Mesodermal cell (in vitro differentiated cells): ENCODE measurements around the gene FHAD1.

Experiments used
- H3K27ac ChIP-seq: 2 replicates; pipeline ENCODE4 v1.7.0; 2013; ENCODE audit warnings: mild to moderate bottlenecking, low read depth, low read length, moderate library complexity; ENCODE audit not compliant: severe bottlenecking
- H3K36me3 ChIP-seq: 2 replicates; pipeline ENCODE4 v1.7.1; 2013; ENCODE audit warnings: mild to moderate bottlenecking, low read length, moderate library complexity; ENCODE audit not compliant: control insufficient read depth, insufficient read depth
- H3K4me1 ChIP-seq: one replicate; pipeline ENCODE4 v1.7.1; 2013; ENCODE audit warnings: mild to moderate bottlenecking, low read length; ENCODE audit not compliant: insufficient read depth, control insufficient read depth, poor library complexity, severe bottlenecking
- H3K4me3 ChIP-seq: 2 replicates; pipeline ENCODE4 v1.7.0; 2013; ENCODE audit warnings: low read length, control low read depth, mild to moderate bottlenecking; ENCODE audit not compliant: insufficient read depth, poor library complexity, severe bottlenecking; ENCODE audit errors: extremely low read depth
- H3K9me3 ChIP-seq: 2 replicates; pipeline ENCODE4 v1.7.1; 2013; ENCODE audit warnings: mild to moderate bottlenecking, low read length, moderate library complexity; ENCODE audit not compliant: control insufficient read depth
- WGBS, 2 experiments: methylation state at CpG; one replicate each; pipeline ENCODE4 v1.1.5; 2013; ENCODE audit warnings: missing lambda C conversion rate in 2 of 2; ENCODE audit not compliant: insufficient coverage in 2 of 2; 5-methylcytosine and 5-hydroxymethylcytosine counted together

FHAD1 gene

DNA sequence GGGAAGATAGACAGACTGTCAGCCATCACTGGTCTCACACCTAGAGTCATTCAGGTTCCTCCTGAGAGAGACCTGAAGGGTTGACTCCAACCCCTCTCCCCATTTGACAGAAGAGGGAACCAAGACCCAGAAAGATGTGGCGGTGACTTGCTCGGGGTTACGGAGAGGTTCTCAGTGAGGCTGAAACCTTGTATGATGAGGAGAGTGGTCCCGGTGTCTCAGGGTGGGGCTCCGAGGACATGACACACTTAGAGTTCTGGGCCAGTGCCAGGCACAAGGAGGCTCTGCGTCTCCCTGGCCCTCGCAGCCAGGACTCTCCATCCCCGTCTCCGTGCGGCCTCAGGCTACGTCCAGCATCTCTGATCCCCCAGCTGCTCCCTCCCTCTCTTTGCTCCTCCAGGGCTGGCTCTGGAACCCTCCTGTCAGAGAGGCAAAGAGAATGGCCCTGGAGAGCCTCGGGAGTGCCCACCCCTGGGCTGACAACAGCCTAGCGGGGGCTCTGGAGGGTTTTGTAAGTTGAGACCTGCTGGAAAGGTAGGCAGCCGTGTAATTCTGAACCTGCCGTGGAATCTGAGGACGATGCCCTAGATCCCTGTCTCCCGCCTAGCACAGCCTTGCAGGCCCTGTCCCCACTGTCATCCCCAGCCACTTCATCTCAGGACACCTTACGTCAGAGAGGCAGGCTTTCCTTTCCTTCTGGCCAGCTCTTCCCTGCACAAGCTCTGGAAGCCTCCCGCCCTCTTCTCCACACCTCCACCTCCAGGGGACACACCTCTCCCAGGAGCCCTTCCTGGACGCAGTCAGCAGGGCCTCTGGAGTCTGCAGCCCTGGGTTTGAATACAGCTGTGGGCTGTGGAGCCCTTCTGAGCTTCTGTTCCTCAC, 166.8 kb downstream of the FHAD1 start:
- 92 to 93% methylated on average over 13 to 19 of the region's 20 CpGs for WGBS, 2 experiments
- no peaks in the 10 kb centered on the region for H3K9me3 ChIP-seq
- H3K36me3 ChIP-seq = peaks cover 2% of the 10 kb centered on the region
- peaks cover 50% of the 10 kb centered on the region for H3K4me1 ChIP-seq
- H3K27ac ChIP-seq = no peak overlapping the region
- H3K4me3 ChIP-seq = no peak overlapping the region

DNA sequence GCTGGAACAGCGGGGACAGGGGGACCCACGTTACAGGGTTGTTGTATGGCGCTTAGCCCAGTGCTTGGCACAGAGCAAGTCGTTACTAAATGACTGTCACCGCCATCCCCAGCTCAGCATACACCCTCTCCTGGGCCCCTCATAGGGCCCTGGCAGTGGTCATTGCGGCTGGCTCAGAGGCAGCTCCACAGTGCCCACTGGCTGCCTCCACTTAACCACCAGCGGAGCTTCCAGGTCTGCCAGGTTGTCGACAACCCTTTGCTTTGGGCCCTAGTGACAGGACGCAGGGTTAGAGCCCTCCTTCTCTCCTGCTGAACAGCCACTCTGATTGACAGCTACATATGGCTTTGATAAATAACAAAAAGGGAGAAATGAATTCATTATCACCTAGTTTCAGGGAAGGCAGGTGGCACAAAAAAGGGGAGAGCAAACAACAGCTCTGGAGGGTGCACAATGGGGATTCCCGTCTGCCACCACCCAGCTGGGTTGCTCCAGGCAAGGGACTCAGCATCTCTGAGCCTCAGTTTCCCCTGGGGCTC, 167.5 kb downstream of the FHAD1 start:
- Histone ChIP-seq H3K4me1 (peaks cover 50% of the 10 kb centered on the region), H3K27ac (no peak overlapping the region), H3K9me3 (no peaks in the 10 kb centered on the region), H3K4me3 (no peak overlapping the region), H3K36me3 (peaks cover 2% of the 10 kb centered on the region)
- WGBS, 2 experiments = 86 to 91% methylated on average over 8 to 9 of the region's 10 CpGs

DNA sequence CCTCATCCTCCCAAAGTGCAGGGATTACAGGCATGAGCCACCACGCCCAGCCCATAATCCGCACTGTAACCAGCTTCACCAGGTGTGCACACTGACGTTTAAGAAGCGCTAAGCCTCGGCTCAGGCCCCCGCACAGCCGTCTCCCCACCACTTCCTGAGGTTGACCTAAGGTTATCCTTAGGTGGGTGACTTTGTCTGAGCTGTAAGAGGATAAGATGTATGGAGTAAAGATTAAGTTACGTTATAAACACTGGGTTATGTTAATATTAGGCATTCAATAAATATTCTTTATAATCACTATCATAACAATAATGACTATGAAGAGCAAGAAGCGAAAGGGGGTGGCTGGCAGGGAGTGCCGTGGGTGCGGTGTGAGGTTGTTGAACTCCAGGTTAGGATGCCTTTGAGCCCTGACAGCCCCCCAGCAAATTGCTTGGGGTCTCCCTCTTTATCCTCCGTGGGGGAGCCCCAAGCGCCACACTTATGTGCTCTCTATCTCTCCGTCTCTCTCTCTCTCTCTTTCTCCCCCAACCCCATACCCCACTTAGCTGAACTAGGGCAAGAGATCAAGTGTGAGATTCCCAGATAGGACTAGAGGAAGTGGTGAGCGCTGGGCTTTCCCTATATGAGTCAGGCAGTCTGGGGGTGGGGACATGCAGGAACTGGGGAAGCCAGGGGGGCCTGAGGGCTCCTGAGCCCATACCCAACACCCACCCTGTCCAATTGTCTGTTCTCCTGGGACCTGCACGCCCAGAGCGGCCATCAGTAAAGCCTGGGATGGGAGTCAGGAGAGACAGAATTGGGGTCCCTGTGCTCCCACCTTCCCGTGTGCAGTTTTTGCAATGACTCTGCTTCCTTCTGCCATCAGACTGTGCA, 170.3 kb downstream of the FHAD1 start:
- Histone ChIP-seq H3K36me3 (peaks cover 2% of the 10 kb centered on the region), H3K4me1 (peaks cover 35% of the 10 kb centered on the region), H3K27ac (no peak overlapping the region), H3K9me3 (peaks cover 4% of the 10 kb centered on the region), H3K4me3 (no peak overlapping the region)
- 82 to 100% methylated on average over 2 to 16 of the region's 18 CpGs for WGBS, 2 experiments

DNA sequence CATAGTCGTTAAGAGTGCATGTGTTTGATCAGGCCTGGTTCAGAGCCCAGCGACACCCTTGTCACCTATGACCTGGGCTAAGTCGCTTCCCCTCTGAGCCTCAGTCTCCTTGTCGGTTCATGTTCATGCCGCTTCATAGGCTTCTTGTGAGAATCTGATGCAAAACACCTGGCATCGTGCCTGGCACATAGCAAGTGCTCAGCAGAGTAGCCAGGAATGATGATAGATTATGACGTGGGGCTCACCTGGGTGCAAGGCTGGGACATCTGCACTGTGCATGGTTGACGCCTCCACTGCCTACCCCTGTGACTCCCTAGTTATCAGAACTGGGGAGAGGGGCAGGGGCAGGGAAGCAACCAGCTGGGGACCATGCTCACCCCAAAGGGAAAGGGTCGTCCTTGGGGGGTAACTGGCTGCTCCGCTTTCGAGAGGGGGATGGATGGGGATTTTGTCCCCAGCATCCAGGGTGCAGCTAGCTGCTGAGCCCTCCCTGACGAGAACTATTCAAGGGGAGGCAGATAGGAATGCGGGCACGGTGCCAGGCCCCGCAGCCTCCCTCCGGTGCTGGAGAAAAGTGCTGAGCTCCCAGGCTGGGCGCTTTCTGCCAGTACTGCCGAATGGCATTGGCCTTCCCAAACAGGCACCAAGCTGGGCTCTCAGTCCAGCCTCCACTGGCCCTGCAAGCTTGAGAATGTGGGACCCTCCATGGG, 171.9 kb downstream of the FHAD1 start:
- peaks cover 26% of the 10 kb centered on the region for H3K4me1 ChIP-seq
- peaks cover 4% of the 10 kb centered on the region for H3K9me3 ChIP-seq
- 95% methylated on average over 16 of the region's 18 CpGs for WGBS, 2 experiments
- no peak overlapping the region for H3K4me3 ChIP-seq
- H3K27ac ChIP-seq = no peak overlapping the region
- peaks cover 2% of the 10 kb centered on the region for H3K36me3 ChIP-seq

DNA sequence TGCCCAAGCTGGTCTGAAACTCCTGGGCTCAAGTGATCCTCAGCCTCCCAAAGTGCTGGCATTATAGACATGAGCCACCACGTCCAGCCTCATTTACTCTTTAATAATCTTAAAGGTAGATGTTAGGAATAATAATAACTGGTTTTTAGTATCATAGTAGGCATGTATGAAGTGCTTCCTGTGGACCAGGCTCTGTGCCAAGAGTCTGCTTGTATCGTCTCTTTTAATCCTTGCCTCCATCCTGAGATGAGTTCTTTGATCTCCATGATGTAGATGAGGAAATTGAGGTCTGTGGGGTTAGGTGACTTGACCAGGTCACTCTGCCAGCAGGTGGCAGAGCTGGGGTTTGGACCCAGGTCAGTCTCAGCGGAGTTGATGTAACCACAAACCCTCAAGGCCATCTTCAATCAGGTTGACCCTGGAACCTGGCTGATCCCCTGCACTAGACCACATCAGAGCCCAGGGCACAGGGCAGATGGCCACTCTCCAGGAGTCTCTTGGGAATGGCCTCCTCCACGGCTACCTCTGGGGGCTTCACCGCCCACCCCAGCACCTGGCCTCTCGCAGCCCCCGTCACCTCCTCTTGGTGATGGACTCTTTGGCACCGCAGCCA, 173.9 kb downstream of the FHAD1 start:
- H3K4me1 ChIP-seq = peaks cover 21% of the 10 kb centered on the region
- peaks cover 4% of the 10 kb centered on the region for H3K9me3 ChIP-seq
- H3K36me3 ChIP-seq = peaks cover 2% of the 10 kb centered on the region
- no peak overlapping the region for H3K4me3 ChIP-seq
- WGBS, 2 experiments = 93 to 97% methylated on average over 4 to 5 of the region's 8 CpGs
- H3K27ac ChIP-seq = no peak overlapping the region

DNA sequence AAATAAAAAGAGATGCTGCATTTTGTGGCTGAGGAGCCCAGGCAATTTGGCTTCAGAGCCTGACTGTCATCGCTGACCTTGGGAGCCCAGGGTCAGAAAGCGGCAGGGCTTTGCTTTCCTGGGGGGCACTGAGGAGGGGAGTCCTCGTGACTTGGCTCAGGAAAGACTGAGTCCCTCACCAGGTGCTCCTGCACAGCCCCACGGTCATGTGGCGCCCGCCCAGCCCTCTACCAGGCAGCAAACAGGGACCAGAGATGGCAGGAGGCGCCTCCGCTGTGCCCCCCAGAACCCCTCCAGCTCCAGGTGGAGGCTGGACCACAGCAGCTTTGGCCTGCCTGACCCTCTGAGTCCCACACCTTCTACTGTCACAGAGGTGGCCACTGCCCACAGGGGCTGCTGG, 175.8 kb downstream of the FHAD1 start:
- WGBS, 2 experiments = 95 to 97% methylated on average over 4 to 8 of the region's 8 CpGs

DNA sequence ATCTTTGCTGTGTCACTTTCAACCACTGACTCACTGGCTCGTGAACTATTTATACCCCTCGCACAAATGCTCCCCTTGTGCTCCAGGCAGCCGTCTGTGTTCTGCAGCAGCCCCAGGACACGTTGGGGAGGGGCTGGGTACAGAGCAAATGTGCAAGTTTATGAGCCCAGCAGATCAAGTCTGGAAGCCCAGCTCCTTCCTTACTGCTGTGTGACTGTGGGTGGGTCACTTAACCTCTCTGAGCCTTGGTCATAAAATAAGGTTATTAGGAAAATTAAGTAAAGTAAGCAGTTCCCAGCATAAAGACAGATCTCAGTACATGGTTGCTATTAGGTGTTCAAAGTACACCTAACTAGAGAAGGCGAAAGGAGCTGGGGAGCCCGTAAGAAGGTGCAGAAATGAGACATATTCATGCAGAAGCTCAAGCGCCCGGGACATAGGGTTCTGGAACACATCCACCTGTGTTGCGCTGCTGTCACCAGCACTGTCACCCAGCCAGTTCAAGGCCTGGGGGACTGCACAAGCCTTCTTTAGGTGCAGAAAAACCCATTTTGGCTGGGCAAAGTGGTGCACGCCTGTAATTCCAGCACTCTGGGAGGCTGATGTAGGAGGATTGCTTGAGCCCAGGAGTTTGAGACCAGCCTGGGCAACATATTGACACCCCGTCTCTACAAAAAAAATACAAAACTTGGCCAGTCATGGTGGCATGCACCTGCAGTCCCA, 176.5 kb downstream of the FHAD1 start:
- Histone ChIP-seq H3K9me3 (peaks cover 4% of the 10 kb centered on the region), H3K36me3 (peaks cover 5% of the 10 kb centered on the region), H3K4me3 (no peak overlapping the region), H3K27ac (no peak overlapping the region), H3K4me1 (peaks cover 16% of the 10 kb centered on the region)
- WGBS, 2 experiments = 83 to 84% methylated on average over 9 to 10 of the region's 11 CpGs

More for the DNA sequence above, 175.8 kb downstream of the FHAD1 start:
- H3K9me3 ChIP-seq = peaks cover 4% of the 10 kb centered on the region
- H3K4me3 ChIP-seq = no peak overlapping the region
- no peak overlapping the region for H3K27ac ChIP-seq
- H3K36me3 ChIP-seq = peaks cover 5% of the 10 kb centered on the region
- H3K4me1 ChIP-seq = peaks cover 16% of the 10 kb centered on the region

DNA sequence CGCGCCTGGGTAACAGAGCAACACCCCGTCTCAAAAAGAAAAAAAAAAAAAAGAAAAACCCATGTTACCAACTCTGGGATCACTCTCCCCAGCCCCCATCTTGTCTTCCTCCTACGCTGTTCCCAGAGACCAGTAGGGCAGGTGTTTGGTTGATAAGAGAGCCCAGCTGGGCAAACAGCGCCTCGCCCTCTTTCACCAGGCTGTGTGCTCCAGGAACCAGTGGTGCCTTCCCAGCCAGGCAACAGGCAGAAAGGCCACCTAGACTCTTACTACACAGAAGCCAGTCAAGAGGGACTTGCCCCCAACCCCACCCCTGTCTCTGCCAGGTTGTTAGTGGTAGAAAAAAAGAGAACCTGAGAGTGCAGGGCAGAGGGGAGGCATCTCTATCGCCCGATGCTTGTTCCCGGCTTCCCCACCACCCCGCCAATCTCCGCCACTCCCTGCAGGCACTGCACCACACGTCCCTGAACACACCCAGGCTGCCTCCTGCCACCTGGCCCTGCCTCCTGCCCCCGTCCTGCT, 177.2 kb downstream of the FHAD1 start:
- Histone ChIP-seq H3K9me3 (peaks cover 4% of the 10 kb centered on the region), H3K4me1 (peaks cover 16% of the 10 kb centered on the region), H3K4me3 (no peak overlapping the region), H3K36me3 (peaks cover 5% of the 10 kb centered on the region), H3K27ac (no peak overlapping the region)
- WGBS, 2 experiments = 86 to 100% methylated on average over 2 to 7 of the region's 13 CpGs

DNA sequence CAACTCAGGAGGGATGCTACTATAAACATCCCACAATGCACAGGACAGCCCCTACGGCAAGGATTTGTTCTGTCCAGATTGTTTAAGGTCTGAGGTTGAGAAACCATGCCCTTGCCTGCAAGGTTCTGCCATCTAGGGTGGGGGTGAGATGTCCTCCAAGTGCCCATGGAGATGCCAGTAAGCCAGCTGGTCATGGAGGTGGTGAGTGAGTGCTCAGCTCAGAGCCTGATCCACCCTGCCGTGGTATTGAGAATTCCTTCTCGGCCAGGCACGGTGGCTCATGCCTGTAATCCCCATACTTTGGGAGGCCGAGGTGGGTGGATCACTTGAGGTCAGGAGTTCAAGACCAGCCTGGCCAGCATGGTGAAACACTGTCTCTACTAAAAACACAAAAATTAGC, 178.0 kb downstream of the FHAD1 start:
- Histone ChIP-seq H3K4me1 (peaks cover 16% of the 10 kb centered on the region), H3K36me3 (peaks cover 5% of the 10 kb centered on the region), H3K9me3 (peaks cover 4% of the 10 kb centered on the region), H3K27ac (no peak overlapping the region), H3K4me3 (no peak overlapping the region)
- WGBS, 2 experiments = 88% methylated on average over 4 to 5 of the region's 5 CpGs
